Measurements from ENCODE around the gene MKLN1. TPM values are rescaled to one million over a fixed set of nuclear protein-coding genes. Genes with fewer than 3 reads are reported as not detected.

MKLN1 gene
- total RNA-seq, 1 experiment from 2014 or later, result 61.1 TPM

- ChIA-PET POLR2A (ENCODE audit: unreplicated experiment) (no interaction called here), CTCF (interaction anchor here (0.7 kb wide), 1 partner anchor 120 kb away, joined by 3 read pairs; no protein-coding TSS in a partner anchor)
- H3K36me3 ChIP-seq (ENCODE audit: low read depth), result peaks cover 59% of the 10 kb centered on the region
Measured at GRCh38 chr7:131338691-131339390, 11.2 kb downstream of the MKLN1 start.

DNA sequence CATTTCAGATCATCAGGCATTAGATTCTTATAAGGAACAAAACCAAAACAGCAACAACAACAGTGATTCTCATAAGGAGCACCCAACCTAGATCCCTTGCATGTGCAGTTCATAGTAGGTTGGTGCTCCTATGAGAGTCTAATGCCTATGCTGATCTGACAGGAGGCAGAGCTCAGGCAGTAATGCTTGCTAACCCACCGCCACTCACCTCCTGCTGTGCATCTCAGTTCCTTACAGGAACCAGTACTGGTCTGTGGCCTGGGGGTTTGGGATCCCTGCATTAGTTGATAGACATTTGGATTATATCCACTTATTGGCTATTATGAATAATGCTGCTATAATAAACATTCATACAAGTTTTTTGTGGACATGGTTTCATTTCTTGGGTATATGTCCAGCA is 14.0 kb downstream of the MKLN1 start:
- no peak for DNase-seq
- no peaks in the 10 kb centered on the region for H3K9me2 ChIP-seq (ENCODE audit: insufficient read depth)
- peaks cover 16% of the 10 kb centered on the region for H3F3A ChIP-seq (ENCODE audit: insufficient read depth, low read depth)
- TF ChIP-seq EZH2 (IDR thresholded peaks at IDR 0.05; ENCODE audit: low read depth) (no peak), CTCF (conservative IDR thresholded peaks at IDR 0.05) (no peak)
- H4K20me1 ChIP-seq (ENCODE audit: insufficient read depth), result peaks cover 10% of the 10 kb centered on the region
- POLR2A ChIA-PET (ENCODE audit: unreplicated experiment), result no interaction called here
- peaks cover 99% of the 10 kb centered on the region for H3K79me2 ChIP-seq (ENCODE audit: low read depth)
- intact Hi-C loops (cut with micrococcal nuclease; ENCODE audit: unreplicated experiment), result no loop called here
- no peak overlapping the region for H3K4me2 ChIP-seq
- no TSS peak for BruUV-seq (replicated peaks)
- peaks cover 6% of the 10 kb centered on the region for H3K4me1 ChIP-seq (replicated peaks; ENCODE audit: insufficient read depth)
- no peak overlapping the region for H3K4me3 ChIP-seq
- H3K27me3 ChIP-seq (ENCODE audit: insufficient read depth, low read depth), result no peaks in the 10 kb centered on the region
- H3K36me3 ChIP-seq (ENCODE audit: low read depth), result peaks cover 33% of the 10 kb centered on the region
- CTCF ChIA-PET, result no interaction called here
- no peak overlapping the region for H3K27ac ChIP-seq
- peaks cover 24% of the 10 kb centered on the region for H3K9me3 ChIP-seq (ENCODE audit: insufficient read depth, low read depth)
- H2AFZ ChIP-seq, result no peak overlapping the region

More at GRCh38 chr7:131338691-131339390, 11.2 kb downstream of the MKLN1 start:
- Histone ChIP-seq H3K27ac (no peak overlapping the region), H3F3A (ENCODE audit: insufficient read depth, low read depth) (peaks cover 9% of the 10 kb centered on the region; the same call in 1 of the 2 replicates), H3K9me2 (ENCODE audit: insufficient read depth) (no peaks in the 10 kb centered on the region), H4K20me1 (ENCODE audit: insufficient read depth) (peaks cover 9% of the 10 kb centered on the region), H3K4me3 (no peak overlapping the region), H3K4me2 (no peak overlapping the region), H3K9me3 (ENCODE audit: insufficient read depth, low read depth) (peaks cover 51% of the 10 kb centered on the region), H2AFZ (no peak overlapping the region), H3K79me2 (ENCODE audit: low read depth) (peaks cover 99% of the 10 kb centered on the region), H3K4me1 (replicated peaks; ENCODE audit: insufficient read depth) (no peaks in the 10 kb centered on the region), H3K27me3 (ENCODE audit: insufficient read depth, low read depth) (no peaks in the 10 kb centered on the region)
- DNase-seq, result no peak
- intact Hi-C loops (cut with micrococcal nuclease; ENCODE audit: unreplicated experiment), result no loop called here
- BruUV-seq (replicated peaks), result no TSS peak
- no peak for TF ChIP-seq CTCF (conservative IDR thresholded peaks at IDR 0.05)
- no peak for TF ChIP-seq EZH2 (IDR thresholded peaks at IDR 0.05; ENCODE audit: low read depth)

- Histone ChIP-seq H2AFZ (no peak overlapping the region), H3K27me3 (ENCODE audit: insufficient read depth, low read depth) (no peaks in the 10 kb centered on the region), H3K27ac (no peak overlapping the region), H3K9me2 (ENCODE audit: insufficient read depth) (no peaks in the 10 kb centered on the region), H3K4me2 (no peak overlapping the region), H3K4me1 (replicated peaks; ENCODE audit: insufficient read depth) (peaks cover 19% of the 10 kb centered on the region), H3K36me3 (ENCODE audit: low read depth) (peaks cover 25% of the 10 kb centered on the region), H3K79me2 (ENCODE audit: low read depth) (peaks cover 100% of the 10 kb centered on the region), H4K20me1 (ENCODE audit: insufficient read depth) (peaks cover 23% of the 10 kb centered on the region), H3K9me3 (ENCODE audit: insufficient read depth, low read depth) (peaks cover 13% of the 10 kb centered on the region), H3F3A (ENCODE audit: insufficient read depth, low read depth) (peaks cover 24% of the 10 kb centered on the region), H3K4me3 (no peak overlapping the region)
- TF ChIP-seq EZH2 (IDR thresholded peaks at IDR 0.05; ENCODE audit: low read depth) (no peak), CTCF (conservative IDR thresholded peaks at IDR 0.05) (no peak)
- ChIA-PET CTCF (no interaction called here), POLR2A (ENCODE audit: unreplicated experiment) (no interaction called here)
- DNase-seq, result no peak
- intact Hi-C loops (cut with micrococcal nuclease; ENCODE audit: unreplicated experiment), result no loop called here
- BruUV-seq (replicated peaks), result no TSS peak
Measured at GRCh38 chr7:131342864-131343442, 15.3 kb downstream of the MKLN1 start.
